IMR-90 (cell line): ENCODE measurements around the gene PIK3C3. TPM values are rescaled to one million over a fixed set of nuclear protein-coding genes. Genes with fewer than 3 reads are reported as not detected.
"Not testable (repeated sequence)": the region's sequence is repeated elsewhere in the genome, so short reads cannot be mapped to it uniquely, and the experiment has no call there.

Experiments
- ATAC-seq: fragments of 200-7000 bp; cut with Tn5 transposase; 2 replicates; pipeline ENCODE4 v1.9.1; 2020; ENCODE audit warnings: low read depth, mild to moderate bottlenecking, moderate library complexity
- BruUV-seq: library from RNA; stranded (reverse); fragments of 400-500 nt; replicated peaks from 2 replicates; lab custom pipeline; 2021; lab: Mats Ljungman, UMichigan
- CTCF ChIA-PET: fragments of 300-600 bp; formaldehyde crosslinking; extraction: SDS; loops from one replicate; lab custom pipeline; 2021; ENCODE audit warnings: antibody characterized with exemption; lab: Yijun Ruan, JAX
- POLR2A ChIA-PET: fragments of 300-600 bp; sonication (Branson Sonifier 250); formaldehyde crosslinking; loops from one replicate; lab custom pipeline; 2022; ENCODE audit warnings: antibody characterized with exemption; ENCODE audit not compliant: unreplicated experiment; lab: Charles Lee
- DNase-seq: peaks from one replicate; pipeline ENCODE4 v3.0.0; 2013
- H2AFZ ChIP-seq: replicated peaks from 2 replicates; pipeline ENCODE3; 2013; ENCODE audit warnings: low read length, mild to moderate bottlenecking; ENCODE audit not compliant: poor library complexity
- H2AK5ac ChIP-seq: 2 replicates; pipeline ENCODE4 v1.6.1; 2013; ENCODE audit warnings: low read depth, low read length, inconsistent platforms
- H2AK9ac ChIP-seq: replicated peaks from 2 replicates; pipeline ENCODE3; 2013; ENCODE audit warnings: mild to moderate bottlenecking, low read depth, low read length, moderate library complexity; ENCODE audit not compliant: poor library complexity
- H2BK120ac ChIP-seq: 2 replicates; pipeline ENCODE4 v1.6.1; 2013; ENCODE audit warnings: low read depth, low read length, inconsistent platforms
- H2BK15ac ChIP-seq: 3 replicates; pipeline ENCODE4 v1.6.1; 2013; ENCODE audit warnings: low read depth, low read length, inconsistent platforms
- H2BK20ac ChIP-seq: 2 replicates; pipeline ENCODE4 v1.6.1; 2013; ENCODE audit warnings: low read depth, mild to moderate bottlenecking, inconsistent platforms, low read length, moderate library complexity
- H2BK5ac ChIP-seq: 2 replicates; pipeline ENCODE4 v1.6.1; 2013; ENCODE audit warnings: mild to moderate bottlenecking, low read depth, low read length, inconsistent platforms; ENCODE audit not compliant: poor library complexity, severe bottlenecking
- H3K14ac ChIP-seq: replicated peaks from 2 replicates; pipeline ENCODE4 v1.6.1; 2013; ENCODE audit warnings: low read depth, low read length, inconsistent platforms
- H3K18ac ChIP-seq: 2 replicates; pipeline ENCODE4 v1.6.1; 2013; ENCODE audit warnings: low read depth, low read length, control low read depth
- H3K23ac ChIP-seq: 2 replicates; pipeline ENCODE4 v1.6.1; 2013; ENCODE audit warnings: low read depth, low read length, inconsistent platforms
- H3K27ac ChIP-seq: 2 replicates; pipeline ENCODE4 v1.5.1; 2013; ENCODE audit warnings: mild to moderate bottlenecking, control low read depth, low read length; ENCODE audit not compliant: insufficient read depth
- H3K27me3 ChIP-seq: 2 replicates; pipeline ENCODE4 v1.6.1; 2013; ENCODE audit warnings: low read length; ENCODE audit not compliant: control insufficient read depth, insufficient read depth
- H3K36me3 ChIP-seq: 2 replicates; pipeline ENCODE4 v1.6.1; 2013; ENCODE audit warnings: low read length, mixed read lengths; ENCODE audit not compliant: control insufficient read depth, insufficient read depth
- H3K4ac ChIP-seq: 2 replicates; pipeline ENCODE4 v1.6.1; 2013; ENCODE audit warnings: low read depth, low read length, inconsistent platforms
- H3K4me1 ChIP-seq: 2 replicates; pipeline ENCODE4 v1.6.1; 2013; ENCODE audit warnings: low read length, mixed read lengths; ENCODE audit not compliant: control insufficient read depth, insufficient read depth
- H3K4me2 ChIP-seq: 2 replicates; pipeline ENCODE4 v1.6.1; 2013; ENCODE audit warnings: low read depth, mild to moderate bottlenecking, control low read depth, low read length, moderate library complexity
- H3K4me3 ChIP-seq: 2 replicates; pipeline ENCODE4 v1.5.1; 2013; ENCODE audit warnings: low read depth, mild to moderate bottlenecking, control low read depth, low read length, moderate library complexity; ENCODE audit not compliant: insufficient read depth
- H3K56ac ChIP-seq: 2 replicates; pipeline ENCODE4 v1.6.1; 2013; ENCODE audit warnings: low read length, inconsistent platforms; ENCODE audit not compliant: insufficient read depth; ENCODE audit errors: extremely low read depth
- H3K79me1 ChIP-seq, 2 experiments: 2 replicates each; pipeline ENCODE4 v1.6.1; 2013; ENCODE audit warnings: low read length in 2 of 2, inconsistent platforms in 1 of 2, low read depth in 1 of 2
- H3K9ac ChIP-seq: 2 replicates; pipeline ENCODE4 v1.6.1; 2013; ENCODE audit warnings: low read depth, low read length, control low read depth
- H3K9me1 ChIP-seq: 2 replicates; pipeline ENCODE4 v1.6.1; 2013; ENCODE audit warnings: low read length, inconsistent platforms; ENCODE audit not compliant: insufficient read depth
- H3K9me3 ChIP-seq: 2 replicates; pipeline ENCODE4 v1.6.1; 2013; ENCODE audit warnings: low read length; ENCODE audit not compliant: control insufficient read depth, insufficient read depth
- H4K20me1 ChIP-seq: 2 replicates; pipeline ENCODE4 v1.6.1; 2013; ENCODE audit warnings: low read length, inconsistent platforms; ENCODE audit not compliant: insufficient read depth
- H4K5ac ChIP-seq: 2 replicates; pipeline ENCODE4 v1.6.1; 2013; ENCODE audit warnings: mild to moderate bottlenecking, low read depth, low read length, control low read depth
- H4K8ac ChIP-seq, 2 experiments: 2 replicates each; pipeline ENCODE4 v1.6.1; 2013; ENCODE audit warnings: low read depth in 2 of 2, low read length in 2 of 2, control low read depth in 1 of 2, inconsistent platforms in 1 of 2
- H4K91ac ChIP-seq: 2 replicates; pipeline ENCODE4 v1.6.1; 2013; ENCODE audit warnings: low read depth, low read length, inconsistent platforms; ENCODE audit not compliant: insufficient read depth
- CEBPB ChIP-seq: IDR thresholded peaks from 2 replicates; pipeline ENCODE4 v1.6.1; 2012; ENCODE audit warnings: low read depth, low read length, improper control_type of control experiment
- FOS ChIP-seq: fragments of 150-350 bp; IDR thresholded peaks from 2 replicates; pipeline ENCODE4 v1.6.1; 2016; ENCODE audit warnings: low read depth, low read length
- MAFK ChIP-seq: IDR thresholded peaks from 2 replicates; pipeline ENCODE4 v1.6.1; 2012; ENCODE audit warnings: low read depth, low read length, improper control_type of control experiment
- NFE2L2 ChIP-seq: fragments of 150-350 bp; IDR thresholded peaks from 2 replicates; pipeline ENCODE4 v1.6.1; 2016; ENCODE audit warnings: low read depth, mild to moderate bottlenecking, low read length
- RCOR1 ChIP-seq: IDR thresholded peaks from 2 replicates; pipeline ENCODE4 v1.6.1; 2012; ENCODE audit warnings: mild to moderate bottlenecking, low read length, improper control_type of control experiment; ENCODE audit not compliant: insufficient replicate concordance
- RFX5 ChIP-seq: IDR thresholded peaks from 2 replicates; pipeline ENCODE4 v1.8.0; 2012; ENCODE audit warnings: low read depth, mild to moderate bottlenecking, low read length, moderate library complexity
- SMC3 ChIP-seq: fragments of 150-350 bp; IDR thresholded peaks from 2 replicates; pipeline ENCODE4 v1.6.1; 2016; ENCODE audit warnings: low read depth, mild to moderate bottlenecking, antibody characterized with exemption, low read length, moderate library complexity
- WGBS, 2 experiments: methylation state at CpG; one replicate each; pipeline versions ENCODE4 v1.1.5 to v1.1.7; 2013; ENCODE audit warnings: missing lambda C conversion rate in 2 of 2; ENCODE audit not compliant: insufficient read length in 1 of 2; ENCODE audit errors: extremely low coverage in 2 of 2; 5-methylcytosine and 5-hydroxymethylcytosine counted together
- dilution Hi-C: fragments of 300-500 bp; cut with HindIII; formaldehyde crosslinking; loops from one replicate; pipeline ENCODE4 v1.14.3; 2018; ENCODE audit warnings: low sequenced_read_pairs; ENCODE audit not compliant: unreplicated experiment
- in situ Hi-C: fragments of 300-500 bp; cut with MboI; formaldehyde crosslinking; loops from 3 replicates; pipeline ENCODE4 v1.14.3; 2019; ENCODE audit warnings: low sequenced_read_pairs, inconsistent platforms, mixed read lengths
- intact Hi-C: fragments of 100-400 bp; cut with micrococcal nuclease; formaldehyde crosslinking; loops from 2 replicates; pipeline ENCODE4 v1.10.0; 2022
- polyA plus RNA-seq, 3 experiments: library from polyadenylated mRNA; depleted of rRNA; stranded (reverse); fragments of >200 nt; gene quantifications; 2 replicates each; pipeline ENCODE4 v1.2.3, GENCODE V29; 2012; ENCODE audit warnings: low replicate concordance in 1 of 3
- total RNA-seq: library from RNA; depleted of rRNA; stranded (reverse); fragments of >200 nt; gene quantifications from 2 replicates; pipeline ENCODE4 v1.2.3, GENCODE V29; 2012

PIK3C3 gene
- total and polyA plus RNA-seq, 2 of the 4 experiments (the other 2 are of a cell fraction) = 41.2 to 57.2 TPM

GRCh38 chr18:42048158-42048557, 93.1 kb downstream of the PIK3C3 start:
- BruUV-seq = no TSS peak
- no peak overlapping the region for H2BK20ac ChIP-seq
- POLR2A ChIA-PET = interaction anchor here (0.8 kb wide), 1 partner anchor 10 kb away, joined by 3 read pairs; no protein-coding TSS in a partner anchor
- H4K91ac ChIP-seq = no peak overlapping the region
- in situ Hi-C loops (no loop called here), dilution Hi-C loops (no loop called here), intact Hi-C loops (no loop called here)
- TF ChIP-seq RFX5 = no peak
- TF ChIP-seq FOS = peak; percentile 69; the same call in 1 of the 2 replicates
- TF ChIP-seq SMC3 = no peak
- TF ChIP-seq MAFK = peak; percentile 91
- TF ChIP-seq NFE2L2 = peak; percentile 34; the same call in 1 of the 2 replicates
- no peak for TF ChIP-seq RCOR1
- peak; percentile 99 for TF ChIP-seq CEBPB
- peak overlapping the region; percentile 97 for H2BK5ac ChIP-seq
- H4K20me1 ChIP-seq = no peaks in the 10 kb centered on the region
- peak overlapping the region; percentile 72; the same call in 1 of the 2 replicates for H2BK120ac ChIP-seq
- no peak overlapping the region for H3K56ac ChIP-seq
- H2BK15ac ChIP-seq = no peak overlapping the region
- H4K8ac ChIP-seq = peak overlapping the region in 1 of 2 experiments; percentile 22; a peak in 1 of 4 replicates
- H3K36me3 ChIP-seq = peaks cover 16% of the 10 kb centered on the region
- no peak overlapping the region for H3K27ac ChIP-seq
- H3K23ac ChIP-seq = 0 out of 2 replicates have a peak overlapping the region, but pooled peaks have one; percentile 33
- no peak overlapping the region for H2AFZ ChIP-seq
- CTCF ChIA-PET = interaction anchor here (0.5 to 1.1 kb wide), 4 partner anchors 10 to 1640 kb away, joined by 3 read pairs; no protein-coding TSS in a partner anchor
- no peak overlapping the region for H3K4me3 ChIP-seq
- peak overlapping the region; percentile 70; the same call in 1 of the 2 replicates for H3K4me2 ChIP-seq
- peaks cover 0 to 3% of the 10 kb centered on the region in 2 experiments; a peak in 1 of 4 replicates for H3K79me1 ChIP-seq
- H3K4me1 ChIP-seq = peaks cover 3% of the 10 kb centered on the region; the same call in 1 of the 2 replicates
- no peak overlapping the region for H4K5ac ChIP-seq
- ATAC-seq (peak; percentile 93), DNase-seq (peak; percentile 93)
- WGBS, 2 experiments = no CpG with 5 or more reads among the region's 2 CpGs
- no peak overlapping the region for H3K9ac ChIP-seq
- H3K14ac ChIP-seq = 0 out of 2 replicates have a peak overlapping the region, but pooled peaks have one; percentile 43
- no peak overlapping the region for H2AK5ac ChIP-seq
- H2AK9ac ChIP-seq = no peak overlapping the region
- H3K27me3 ChIP-seq = no peaks in the 10 kb centered on the region
- H3K9me1 ChIP-seq = no peaks in the 10 kb centered on the region
- H3K18ac ChIP-seq = peak overlapping the region; percentile 68; the same call in 1 of the 2 replicates
- H3K9me3 ChIP-seq = no peaks in the 10 kb centered on the region
- no peak overlapping the region for H3K4ac ChIP-seq

- H3K9me1 ChIP-seq, H4K8ac ChIP-seq, POLR2A ChIA-PET, BruUV-seq, H3K9me3 ChIP-seq, H3K79me1 ChIP-seq, H3K56ac ChIP-seq, H3K23ac ChIP-seq, H3K27me3 ChIP-seq, H3K27ac ChIP-seq, H2AK5ac ChIP-seq, H3K4me1 ChIP-seq, H4K5ac ChIP-seq, H2BK15ac ChIP-seq, dilution Hi-C loops, in situ Hi-C loops, DNase-seq, H2AFZ ChIP-seq, H2BK5ac ChIP-seq, H3K4me3 ChIP-seq, H4K20me1 ChIP-seq, H3K4ac ChIP-seq, H3K14ac ChIP-seq, H2AK9ac ChIP-seq, H2BK20ac ChIP-seq, H3K9ac ChIP-seq, H2BK120ac ChIP-seq, intact Hi-C loops, ATAC-seq, H3K18ac ChIP-seq, H4K91ac ChIP-seq, H3K4me2 ChIP-seq: not testable (repeated sequence)
- CTCF ChIA-PET = interaction anchor here (0.8 kb wide), 1 partner anchor 22 kb away, joined by 3 read pairs; no protein-coding TSS in a partner anchor
- peaks cover 11% of the 10 kb centered on the region; the same call in 1 of the 2 replicates for H3K36me3 ChIP-seq
- WGBS, 2 experiments = 100% methylated on average over 1 of the region's 15 CpGs; no CpG with 5 or more reads in 1 of the 2 experiments
Observed at GRCh38 chr18:42049536-42049935, 94.5 kb downstream of the PIK3C3 start.
